ENCODE results near the gene TAF11L4.
"Not testable (repeated sequence)": the region's sequence is repeated elsewhere in the genome, so short reads cannot be mapped to it uniquely, and the experiment has no call there.

Gene TAF11L4

GRCh38 chr5:17521501-17521900 lies at the start of gene TAF11L4:
Gene TAF11L4 (plus strand): TSS chr5:17521801.
- DNase-seq (ENCODE audit: low read depth in 2 of 2), result not testable (repeated sequence)

GRCh38 chr5:17475064-17475463 lies 46.5 kb upstream of the TAF11L4 start:
- not testable (repeated sequence) for DNase-seq (ENCODE audit: low read depth in 2 of 2)

GRCh38 chr5:17477043-17477442 lies 44.6 kb upstream of the TAF11L4 start:
- DNase-seq (ENCODE audit: low read depth in 2 of 2), result no peak

GRCh38 chr5:17477573-17478265 lies 43.9 kb upstream of the TAF11L4 start:
- DNase-seq (ENCODE audit: low read depth in 2 of 2), result no peak

- DNase-seq (ENCODE audit: low read depth in 2 of 2), result no peak
These were observed 40.2 kb upstream of the TAF11L4 start for GRCh38 chr5:17481378-17481777.

GRCh38 chr5:17482790-17483189 lies 38.8 kb upstream of the TAF11L4 start:
- no peak for DNase-seq (ENCODE audit: low read depth in 2 of 2)

GRCh38 chr5:17486464-17487173 lies 35.0 kb upstream of the TAF11L4 start:
- not testable (repeated sequence) for DNase-seq (ENCODE audit: low read depth in 2 of 2)

GRCh38 chr5:17487174-17487512 lies 34.5 kb upstream of the TAF11L4 start:
- no peak for DNase-seq (ENCODE audit: low read depth in 2 of 2)

GRCh38 chr5:17491257-17491656 lies 30.3 kb upstream of the TAF11L4 start:
- DNase-seq (ENCODE audit: low read depth in 2 of 2), result not testable (repeated sequence)

- DNase-seq (ENCODE audit: low read depth in 2 of 2), result no peak
These were observed 28.8 kb upstream of the TAF11L4 start for GRCh38 chr5:17492770-17493169.

- DNase-seq (ENCODE audit: low read depth in 2 of 2), result no peak
These were observed 24.2 kb upstream of the TAF11L4 start for GRCh38 chr5:17497446-17497845.

GRCh38 chr5:17497931-17498330 lies 23.7 kb upstream of the TAF11L4 start, which contains the start of gene TAF11L2:
Gene TAF11L2 (plus strand): TSS chr5:17498231.
- not testable (repeated sequence) for DNase-seq (ENCODE audit: low read depth in 2 of 2)

GRCh38 chr5:17511775-17512325 lies 9.8 kb upstream of the TAF11L4 start:
- DNase-seq (ENCODE audit: low read depth in 2 of 2), result no peak

GRCh38 chr5:17517526-17517925 lies 4.1 kb upstream of the TAF11L4 start:
- not testable (repeated sequence) for DNase-seq (ENCODE audit: low read depth in 2 of 2)

GRCh38 chr5:17518067-17518466 lies 3.5 kb upstream of the TAF11L4 start, which contains the start of gene TAF11L3:
Gene TAF11L3 (plus strand): TSS chr5:17518367.
- DNase-seq (ENCODE audit: low read depth in 2 of 2), result not testable (repeated sequence)

GRCh38 chr5:17519508-17519907 lies 2.1 kb upstream of the TAF11L4 start:
- DNase-seq (ENCODE audit: low read depth in 2 of 2), result not testable (repeated sequence)

- not testable (repeated sequence) for DNase-seq (ENCODE audit: low read depth in 2 of 2)
These were observed 3.3 kb downstream of the TAF11L4 start, which contains the start of gene TAF11L5 for GRCh38 chr5:17524935-17525334. Gene TAF11L5 (plus strand): TSS chr5:17525235.

GRCh38 chr5:17526504-17526903 lies 4.9 kb downstream of the TAF11L4 start:
- DNase-seq (ENCODE audit: low read depth in 2 of 2), result not testable (repeated sequence)

- not testable (repeated sequence) for DNase-seq (ENCODE audit: low read depth in 2 of 2)
These were observed 6.8 kb downstream of the TAF11L4 start, which contains the start of gene TAF11L6 for GRCh38 chr5:17528369-17528768. Gene TAF11L6 (plus strand): TSS chr5:17528669.

All from activated CD8-positive, alpha-beta memory T cell treated with anti-CD3 and anti-CD28 coated beads for 4 hours (primary cell).